Spinal cord (tissue), 10 donors: ENCODE measurements around the gene CHAC1. TPM values are rescaled to one million over a fixed set of nuclear protein-coding genes. Genes with fewer than 3 reads are reported as not detected.

Source experiments
- DNase-seq, 6 donors: peaks; one replicate each; pipeline versions ENCODE4 v3.0.0 to v3.0.0-alpha.2; 2013 to 2015; ENCODE audit warnings: low spot score in 6 of 6, low read depth in 4 of 6
- H3K27ac ChIP-seq: one replicate; pipeline ENCODE4 v1.5.1; 2013; ENCODE audit warnings: low read depth, low read length, control low read depth
- H3K27me3 ChIP-seq: one replicate; pipeline ENCODE4 v1.6.1; 2013; ENCODE audit warnings: low read length; ENCODE audit not compliant: control insufficient read depth, insufficient read depth
- H3K36me3 ChIP-seq: one replicate; pipeline ENCODE4 v1.6.1; 2013; ENCODE audit warnings: low read length; ENCODE audit not compliant: control insufficient read depth, insufficient read depth
- H3K4me1 ChIP-seq: one replicate; pipeline ENCODE4 v1.6.1; 2013; ENCODE audit warnings: low read length; ENCODE audit not compliant: control insufficient read depth, insufficient read depth
- H3K4me3 ChIP-seq: one replicate; pipeline ENCODE4 v1.5.1; 2013; ENCODE audit warnings: low read depth, low read length, control low read depth
- H3K9me3 ChIP-seq: one replicate; pipeline ENCODE4 v1.6.1; 2013; ENCODE audit warnings: low read length; ENCODE audit not compliant: control insufficient read depth, insufficient read depth
- WGBS: methylation state at CpG from one replicate; pipeline ENCODE4 v1.1.5; 2013; ENCODE audit warnings: missing lambda C conversion rate; ENCODE audit not compliant: insufficient coverage; 5-methylcytosine and 5-hydroxymethylcytosine counted together
- polyA plus RNA-seq, 2 donors: library from polyadenylated mRNA; unstranded; fragments of 120-200 nt; gene quantifications; one replicate each; pipeline ENCODE4 v1.2.1, GENCODE V29; 2013; ENCODE audit not compliant: insufficient read length in 2 of 2
- total RNA-seq, 2 donors: library from RNA; depleted of rRNA in 1 of 2; stranded (reverse); fragments of 120-200 nt in 1 of 2; fragments of >200 nt in 1 of 2; gene quantifications; one replicate each; pipeline versions ENCODE4 v1.2.3 to v1.2.4, GENCODE V29; 2013 to 2014
- donor health status: healthy.

CHAC1 gene
- total and polyA plus RNA-seq, 4 donors, result 3.6 to 17.7 (median 10.8) TPM

DNA sequence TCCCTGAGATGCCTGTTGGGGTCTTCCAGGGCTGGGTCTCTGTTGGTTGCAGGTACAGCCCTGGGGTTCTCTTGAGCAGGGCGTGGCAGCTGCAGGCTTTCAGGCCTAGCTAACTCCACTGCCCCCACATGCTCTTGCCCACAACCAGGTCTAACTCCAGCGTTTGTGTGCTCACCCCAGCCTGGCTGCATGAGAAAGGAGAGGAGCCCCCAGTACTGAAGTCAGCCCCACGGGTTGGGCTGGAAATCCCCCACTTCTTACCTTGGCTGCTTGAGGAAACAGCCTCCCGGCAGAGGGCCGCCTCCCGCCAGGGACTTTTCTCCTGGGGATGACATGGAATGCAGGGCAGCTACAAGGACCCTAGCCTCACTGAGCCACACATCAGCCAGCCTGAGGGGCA is 40.8 kb upstream of the CHAC1 start:
- WGBS, result 72% methylated on average over 6 of the region's 6 CpGs
- Histone ChIP-seq H3K4me3 (no peak overlapping the region), H3K27me3 (peaks cover 2% of the 10 kb centered on the region), H3K9me3 (no peaks in the 10 kb centered on the region), H3K27ac (no peak overlapping the region), H3K4me1 (peaks cover 36% of the 10 kb centered on the region), H3K36me3 (peaks cover under 1% of the 10 kb centered on the region)
- no peak for DNase-seq

DNA sequence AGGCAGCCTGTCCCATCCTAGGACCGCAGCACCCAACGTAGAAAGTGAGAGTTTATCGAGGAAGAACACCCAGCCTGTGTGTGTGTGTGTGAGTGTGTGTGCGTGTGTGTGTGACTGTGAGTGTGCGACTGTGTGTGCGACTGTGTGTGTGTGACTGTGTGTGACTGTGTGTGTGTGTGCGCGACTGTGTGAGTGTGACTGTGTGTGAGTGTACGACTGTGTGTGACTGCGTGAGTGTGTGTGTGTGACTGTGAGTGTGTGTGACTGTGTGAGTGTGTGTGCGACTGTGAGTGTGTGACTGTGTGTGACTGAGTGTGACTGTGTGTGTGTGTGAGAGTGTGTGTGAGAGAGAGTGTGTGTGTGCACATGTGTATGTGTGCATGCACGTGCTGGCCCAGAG is 39.3 kb upstream of the CHAC1 start:
- Histone ChIP-seq H3K36me3 (no peaks in the 10 kb centered on the region), H3K9me3 (no peaks in the 10 kb centered on the region), H3K27me3 (peaks cover 10% of the 10 kb centered on the region), H3K4me1 (peaks cover 43% of the 10 kb centered on the region), H3K4me3 (no peak overlapping the region), H3K27ac (no peak overlapping the region)
- DNase-seq, result no peak
- 96% methylated on average over 12 of the region's 12 CpGs for whole genome bisulfite sequencing

DNA sequence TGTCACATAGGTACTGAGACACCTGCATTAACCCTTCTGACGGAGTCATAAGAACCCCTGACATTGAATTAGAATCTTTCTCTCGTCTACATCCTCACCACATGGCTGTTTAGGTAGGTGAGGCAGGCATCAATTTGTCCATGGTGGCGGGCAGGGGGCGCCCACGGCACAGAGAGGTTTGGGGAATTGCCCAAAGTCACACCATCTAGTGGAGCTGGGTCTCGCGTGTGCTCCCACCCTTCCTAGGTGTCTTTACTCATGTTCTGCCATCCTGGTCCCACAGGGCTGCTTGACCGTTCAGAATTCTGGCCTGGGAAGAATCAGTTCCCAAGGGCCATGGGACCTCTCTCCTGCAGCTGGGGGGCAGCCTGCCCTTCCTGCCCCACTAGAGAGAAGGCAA is 38.8 kb upstream of the CHAC1 start:
- WGBS, result 74% methylated on average over 6 of the region's 8 CpGs
- no peaks in the 10 kb centered on the region for H3K9me3 ChIP-seq
- DNase-seq, result no peak
- peaks cover 43% of the 10 kb centered on the region for H3K4me1 ChIP-seq
- H3K4me3 ChIP-seq, result no peak overlapping the region
- no peak overlapping the region for H3K27ac ChIP-seq
- no peaks in the 10 kb centered on the region for H3K36me3 ChIP-seq
- peaks cover 13% of the 10 kb centered on the region for H3K27me3 ChIP-seq

DNA sequence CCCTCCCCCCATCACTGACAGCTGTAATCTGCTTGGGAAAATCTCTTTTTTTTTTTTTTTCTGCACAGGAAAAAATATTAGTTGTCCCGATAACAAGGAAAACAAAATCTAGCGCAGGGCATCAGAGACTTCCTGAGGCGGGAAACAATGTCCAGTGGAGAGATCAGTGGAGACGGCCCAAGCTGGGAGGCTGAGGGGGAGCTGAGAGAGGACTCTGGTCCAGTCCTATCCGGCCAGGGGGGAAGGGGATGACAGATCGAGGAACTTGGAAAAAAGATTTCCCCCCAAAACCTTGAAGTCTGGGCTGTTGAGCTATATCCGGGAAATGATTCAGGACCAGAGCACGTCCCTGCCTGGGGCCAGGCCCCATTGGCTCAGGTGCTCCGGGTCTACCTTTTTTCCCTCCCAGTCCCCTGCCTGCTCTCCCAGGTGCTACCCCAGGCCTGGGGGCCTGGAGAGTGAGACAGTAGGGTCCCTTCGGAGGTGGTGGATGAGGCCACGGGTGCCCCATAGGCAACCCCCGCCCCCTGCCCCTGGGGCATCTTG is 38.1 kb upstream of the CHAC1 start:
- H3K9me3 ChIP-seq, result no peaks in the 10 kb centered on the region
- no peak for DNase-seq
- WGBS, result 64% methylated on average over 5 of the region's 12 CpGs
- no peaks in the 10 kb centered on the region for H3K36me3 ChIP-seq
- peaks cover 41% of the 10 kb centered on the region for H3K4me1 ChIP-seq
- H3K27me3 ChIP-seq, result peaks cover 16% of the 10 kb centered on the region
- no peak overlapping the region for H3K27ac ChIP-seq
- H3K4me3 ChIP-seq, result no peak overlapping the region

DNA sequence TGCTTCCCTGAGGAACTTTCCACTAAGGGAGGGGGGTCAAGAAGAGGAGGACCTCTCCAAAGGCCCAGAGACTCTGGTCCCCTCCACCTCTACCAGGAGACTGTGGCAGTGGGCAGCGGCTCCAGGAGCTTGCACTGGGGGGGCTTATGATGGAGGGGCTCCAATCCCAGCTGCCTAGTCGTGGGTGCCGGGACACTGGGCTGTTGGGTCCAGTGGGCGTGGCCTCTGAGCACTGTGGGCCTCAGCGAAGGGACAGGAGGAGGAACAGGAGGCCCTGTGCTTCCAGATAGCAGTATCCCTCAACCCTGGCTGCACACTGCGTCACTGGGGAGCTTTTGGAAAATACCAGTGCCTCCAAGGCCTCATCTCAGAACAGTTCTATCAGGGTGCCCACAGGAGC is 37.6 kb upstream of the CHAC1 start:
- H3K27ac ChIP-seq, result no peak overlapping the region
- 66% methylated on average over 6 of the region's 6 CpGs for WGBS
- no peak for DNase-seq
- H3K4me3 ChIP-seq, result no peak overlapping the region
- H3K27me3 ChIP-seq, result peaks cover 19% of the 10 kb centered on the region
- no peaks in the 10 kb centered on the region for H3K9me3 ChIP-seq
- peaks cover 41% of the 10 kb centered on the region for H3K4me1 ChIP-seq
- no peaks in the 10 kb centered on the region for H3K36me3 ChIP-seq

DNA sequence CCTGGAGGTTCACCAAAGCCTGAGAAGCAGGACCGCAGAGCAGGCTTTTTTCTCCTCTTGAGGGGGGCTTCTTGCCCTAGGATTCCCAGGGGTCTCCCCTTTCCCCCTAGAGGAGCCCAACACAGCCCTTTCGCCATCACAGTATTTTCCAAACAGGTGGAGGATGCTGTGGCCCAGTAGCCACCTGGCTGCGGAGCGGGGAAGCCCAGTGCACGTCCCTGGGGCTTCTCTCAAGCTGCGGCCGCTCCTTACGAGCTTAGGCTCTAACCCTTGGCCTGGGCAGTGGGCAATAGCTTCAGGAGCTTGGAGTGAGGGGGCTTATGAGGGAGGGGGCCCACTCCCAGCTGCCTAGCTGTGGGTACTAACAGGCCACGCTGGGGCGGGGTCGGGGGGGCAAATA is 35.7 kb upstream of the CHAC1 start:
- DNase-seq, result no peak
- H3K4me1 ChIP-seq, result peaks cover 33% of the 10 kb centered on the region
- peaks cover 32% of the 10 kb centered on the region for H3K27me3 ChIP-seq
- H3K27ac ChIP-seq, result no peak overlapping the region
- no peaks in the 10 kb centered on the region for H3K9me3 ChIP-seq
- H3K36me3 ChIP-seq, result no peaks in the 10 kb centered on the region
- 53% methylated on average over 11 of the region's 11 CpGs for WGBS
- H3K4me3 ChIP-seq, result no peak overlapping the region

DNA sequence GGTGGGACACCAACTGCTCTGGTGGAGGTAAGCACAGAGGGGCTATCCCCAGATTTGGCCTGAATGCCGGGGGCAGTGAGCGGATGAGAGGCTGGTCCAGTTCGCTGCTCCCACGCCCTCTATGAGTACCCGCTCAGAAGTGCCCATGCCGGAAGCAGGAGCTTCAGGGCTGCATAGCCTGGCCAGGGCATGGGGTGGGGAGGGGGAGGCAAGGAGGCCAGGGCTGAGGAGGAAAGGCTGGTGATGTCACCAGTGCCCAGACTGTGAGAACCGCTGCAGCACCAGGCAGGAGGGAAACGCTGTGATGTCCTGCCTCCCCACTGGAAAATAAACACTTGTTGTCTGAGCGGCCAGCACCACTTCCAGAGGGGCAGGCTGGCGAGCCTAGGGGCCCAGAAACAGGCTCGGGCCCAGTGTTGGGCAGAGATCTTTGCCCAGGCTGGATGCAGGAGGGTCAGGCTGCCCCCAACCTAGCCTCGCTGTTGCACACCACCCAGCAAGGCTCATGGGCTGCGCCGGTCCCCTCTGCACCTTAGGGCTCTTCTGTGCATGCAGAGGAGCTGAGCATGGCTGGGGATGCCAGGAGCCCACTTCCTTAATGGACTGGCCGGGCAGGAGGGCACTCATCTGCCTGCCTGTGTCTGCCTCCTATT is 35.0 kb upstream of the CHAC1 start:
- DNase-seq, result no peak
- WGBS, result 67% methylated on average over 15 of the region's 15 CpGs
- peaks cover 33% of the 10 kb centered on the region for H3K4me1 ChIP-seq
- H3K4me3 ChIP-seq, result no peak overlapping the region
- H3K27me3 ChIP-seq, result peaks cover 39% of the 10 kb centered on the region
- peak overlapping the region; percentile 47 for H3K27ac ChIP-seq
- H3K36me3 ChIP-seq, result no peaks in the 10 kb centered on the region
- no peaks in the 10 kb centered on the region for H3K9me3 ChIP-seq

DNA sequence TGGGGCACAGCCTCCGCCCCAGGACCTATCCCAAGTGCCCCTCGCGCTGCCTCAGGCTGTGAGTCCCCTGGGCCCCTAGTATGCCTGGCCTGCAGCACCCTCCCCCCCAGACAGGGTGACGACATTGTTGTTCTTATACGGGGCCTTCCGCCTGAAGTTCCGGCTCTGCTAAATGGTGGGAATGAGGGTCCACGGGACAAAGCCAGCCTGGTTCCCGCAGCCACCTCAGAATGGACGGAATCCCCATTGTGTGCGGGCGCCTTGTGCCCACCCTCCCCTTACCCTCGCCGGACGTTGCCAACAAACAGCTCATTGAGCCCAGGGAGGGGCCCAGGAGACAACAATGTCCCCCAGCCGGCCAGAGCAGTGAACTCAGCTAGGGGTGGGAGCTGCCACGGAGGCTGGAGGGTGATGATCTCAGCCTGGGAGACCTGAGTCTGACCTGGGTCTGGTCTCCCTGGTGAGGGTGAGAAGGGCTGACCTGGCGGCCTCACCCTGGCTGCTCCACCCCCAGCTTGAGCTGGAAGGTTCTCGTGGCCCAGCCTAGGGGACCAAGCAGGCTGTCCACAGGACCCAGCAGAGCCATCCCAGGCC is 34.4 kb upstream of the CHAC1 start:
- Histone ChIP-seq H3K27ac (peak overlapping the region; percentile 47), H3K4me1 (peaks cover 33% of the 10 kb centered on the region), H3K4me3 (no peak overlapping the region), H3K36me3 (no peaks in the 10 kb centered on the region), H3K27me3 (peaks cover 45% of the 10 kb centered on the region), H3K9me3 (no peaks in the 10 kb centered on the region)
- no peak for DNase-seq
- WGBS, result 51% methylated on average over 18 of the region's 19 CpGs

DNA sequence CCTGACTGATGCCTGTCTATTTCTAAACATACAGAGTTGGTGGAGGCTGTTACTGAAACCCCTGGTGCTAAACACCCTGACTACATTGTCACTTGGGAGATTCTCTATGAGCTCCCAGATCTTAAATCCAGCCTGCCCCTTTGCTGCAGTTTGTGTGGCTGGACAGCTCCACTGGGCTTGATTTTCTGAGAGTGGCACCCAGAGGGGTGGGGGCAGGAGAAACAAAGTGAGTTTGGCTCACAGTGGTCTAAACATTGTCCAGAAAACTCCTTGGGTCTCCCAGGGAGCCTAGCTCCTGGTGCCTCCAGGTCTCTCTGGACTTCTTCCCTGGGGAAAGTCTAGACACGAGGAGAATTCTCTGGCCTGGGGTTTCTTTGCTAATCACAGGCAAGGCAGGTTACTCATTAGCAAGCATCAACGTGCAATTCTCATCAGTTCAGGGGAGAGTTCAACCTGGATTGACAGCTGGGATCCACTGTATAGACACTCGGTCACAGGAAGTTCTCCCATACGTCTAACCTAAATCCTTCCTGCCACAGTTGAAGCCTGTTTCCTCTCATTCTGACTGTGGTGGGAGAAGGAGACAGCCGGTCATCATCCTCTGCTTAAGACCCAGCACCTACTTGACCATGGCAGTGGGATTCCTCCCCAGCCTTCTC is 31.2 kb upstream of the CHAC1 start:
- Histone ChIP-seq H3K36me3 (no peaks in the 10 kb centered on the region), H3K27me3 (peaks cover 71% of the 10 kb centered on the region), H3K4me1 (peaks cover 44% of the 10 kb centered on the region), H3K4me3 (no peak overlapping the region), H3K9me3 (no peaks in the 10 kb centered on the region), H3K27ac (no peak overlapping the region)
- WGBS, result 33% methylated on average over 1 of the region's 5 CpGs
- no peak for DNase-seq
